ENCODE measurements around the gene BLOC1S6.

BLOC1S6 gene

DNA sequence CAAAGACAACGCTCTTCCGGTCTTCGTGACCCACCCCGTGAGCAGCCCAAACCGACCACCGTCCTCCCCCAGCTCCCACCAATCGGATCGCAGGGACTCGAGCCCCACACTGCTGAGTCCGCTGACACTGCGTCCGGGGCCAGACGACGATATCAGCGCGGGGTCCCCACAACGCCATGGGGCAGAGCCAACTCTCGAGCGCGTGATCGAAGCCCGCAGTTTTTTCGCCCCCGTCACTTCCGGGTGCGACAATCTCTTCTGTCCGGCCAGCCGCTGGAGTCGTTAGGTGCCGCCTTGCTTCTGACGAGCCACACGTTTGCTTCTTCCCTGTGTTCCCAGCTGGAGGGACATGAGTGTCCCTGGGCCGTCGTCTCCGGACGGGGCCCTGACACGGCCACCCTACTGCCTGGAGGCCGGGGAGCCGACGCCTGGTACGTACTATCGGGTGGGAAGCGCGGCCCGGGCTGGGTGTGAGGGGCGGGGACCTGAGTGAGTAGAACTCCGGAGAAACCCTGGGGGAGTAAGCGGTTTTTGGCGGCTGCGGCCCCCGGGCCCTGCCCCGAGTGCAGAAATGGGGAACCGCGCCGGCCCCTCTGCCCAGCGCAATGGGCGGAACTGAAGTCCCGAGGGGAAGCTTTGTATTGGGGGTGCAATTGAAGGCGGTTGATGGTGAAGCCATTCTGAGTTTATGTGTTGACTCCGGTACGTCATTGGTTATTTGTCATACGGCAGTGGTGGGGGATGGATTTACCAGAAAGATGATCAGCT, at the start of gene BLOC1S6:
Gene BLOC1S6, plus strand, starts transcription at position 285 of the 768 bp plus-strand sequence. Its CDS starts 65 bp downstream, at position 350.
- DNase-seq (ENCODE audit: insufficient read length, low spot score) (peak; percentile 63), FAIRE-seq (peak; percentile 96)

GRCh38 chr15:45539680-45540079, 47.5 kb upstream of the BLOC1S6 start:
- no peak for DNase-seq (ENCODE audit: insufficient read length, low spot score)

DNA sequence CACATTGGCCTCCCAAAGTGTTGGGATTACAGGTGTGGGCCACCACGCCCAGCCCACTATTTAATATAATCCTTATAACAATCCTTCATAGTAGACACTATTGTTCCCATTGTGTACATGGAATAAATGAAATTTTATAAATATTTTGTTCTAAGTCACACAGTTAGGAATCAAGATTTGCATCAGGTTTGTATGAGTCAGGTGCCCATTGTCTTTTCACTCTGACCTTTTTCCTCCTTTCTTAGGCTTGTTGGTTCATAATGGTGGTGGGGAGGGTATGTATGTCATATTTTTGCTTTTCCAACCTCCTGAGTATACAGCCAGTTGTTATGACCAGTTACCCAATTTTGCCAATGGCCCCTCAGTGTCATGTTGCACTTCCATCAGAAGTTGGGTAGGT, 46.6 kb upstream of the BLOC1S6 start:
- FAIRE-seq (no peak), DNase-seq (ENCODE audit: insufficient read length, low spot score) (no peak)

More at GRCh38 chr15:45539680-45540079, 47.5 kb upstream of the BLOC1S6 start:
- no peak for FAIRE-seq

GRCh38 chr15:45543051-45543450, 44.1 kb upstream of the BLOC1S6 start:
- no peak for FAIRE-seq
- no peak for DNase-seq (ENCODE audit: insufficient read length, low spot score)

DNA sequence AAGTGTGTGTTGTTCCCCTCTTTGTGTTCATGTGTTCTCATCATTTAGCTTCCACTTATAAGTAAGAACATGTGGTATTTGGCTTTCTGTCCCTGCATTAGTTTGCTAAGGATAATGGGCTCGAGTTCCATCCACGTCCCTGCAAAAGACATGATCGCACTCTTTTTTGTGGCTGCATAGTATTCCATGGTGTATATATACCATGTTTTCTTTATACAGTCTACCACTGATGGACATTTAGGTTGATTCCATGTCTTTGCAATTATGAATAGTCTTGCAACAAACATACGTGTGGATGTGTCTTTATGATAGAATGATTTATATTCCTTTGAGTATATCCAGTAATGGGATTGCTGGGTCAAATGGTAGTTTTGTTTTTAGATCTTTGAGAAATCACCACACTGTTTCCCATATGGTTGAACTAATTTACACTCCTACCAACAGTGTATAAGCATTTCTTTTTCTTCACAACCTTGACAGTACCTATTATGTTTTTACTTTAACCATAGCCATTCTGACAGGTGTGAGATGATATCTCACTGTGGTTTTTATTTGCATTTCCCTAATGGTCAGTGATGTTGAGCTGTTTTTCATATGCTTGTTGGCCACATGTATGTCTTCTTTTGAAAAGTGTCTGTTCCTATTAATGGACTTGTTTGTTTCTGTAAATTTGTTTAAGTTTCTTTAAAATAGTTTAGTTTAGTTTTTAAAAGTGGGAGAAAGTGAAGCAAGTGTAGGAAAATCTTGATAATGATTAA, 42.7 kb upstream of the BLOC1S6 start:
- DNase-seq (ENCODE audit: insufficient read length, low spot score) (no peak), FAIRE-seq (no peak)

- FAIRE-seq (no peak), DNase-seq (ENCODE audit: insufficient read length, low spot score) (no peak)
These were observed 40.4 kb upstream of the BLOC1S6 start for GRCh38 chr15:45546789-45547188.

- no peak for FAIRE-seq
- DNase-seq (ENCODE audit: insufficient read length, low spot score), result no peak
These were observed 38.2 kb upstream of the BLOC1S6 start for GRCh38 chr15:45548753-45549520.

- DNase-seq (ENCODE audit: insufficient read length, low spot score), result no peak
- FAIRE-seq, result no peak
These were observed 37.5 kb upstream of the BLOC1S6 start for GRCh38 chr15:45549541-45550220.

- no peak for DNase-seq (ENCODE audit: insufficient read length, low spot score)
- no peak for FAIRE-seq
These were observed 36.7 kb upstream of the BLOC1S6 start for GRCh38 chr15:45550436-45550835.

- FAIRE-seq, result no peak
- DNase-seq (ENCODE audit: insufficient read length, low spot score), result no peak
These were observed 35.5 kb upstream of the BLOC1S6 start for GRCh38 chr15:45551676-45552075.

GRCh38 chr15:45555934-45556608, 31.1 kb upstream of the BLOC1S6 start:
- FAIRE-seq, result peak; percentile 64
- no peak for DNase-seq (ENCODE audit: insufficient read length, low spot score)

DNA sequence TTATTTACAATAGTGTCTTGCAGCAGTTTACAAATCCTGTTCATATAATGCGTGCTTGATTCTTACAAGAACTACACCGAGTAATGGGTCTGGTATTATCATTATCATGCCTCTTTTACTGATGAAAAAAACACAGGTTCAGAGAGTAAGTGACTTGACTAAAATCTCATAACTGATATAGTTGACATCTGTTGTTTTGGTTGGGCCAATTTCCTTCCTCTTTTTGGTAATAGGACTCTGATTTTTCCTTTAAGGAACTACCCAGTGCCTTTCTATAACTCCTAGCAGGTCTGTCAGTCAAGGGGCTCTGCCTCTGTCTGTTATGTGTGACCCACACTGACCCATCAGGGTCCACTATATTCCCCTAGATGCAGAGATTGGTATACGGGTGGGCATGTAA, 14.6 kb upstream of the BLOC1S6 start:
- no peak for DNase-seq (ENCODE audit: insufficient read length, low spot score)
- FAIRE-seq, result no peak

- DNase-seq (ENCODE audit: insufficient read length, low spot score), result no peak
- FAIRE-seq, result no peak
These were observed 13.1 kb upstream of the BLOC1S6 start for GRCh38 chr15:45573961-45574629.

GRCh38 chr15:45581919-45582318, 5.3 kb upstream of the BLOC1S6 start:
- DNase-seq (ENCODE audit: insufficient read length, low spot score), result no peak
- FAIRE-seq, result no peak

GRCh38 chr15:45583731-45584639, 3.2 kb upstream of the BLOC1S6 start:
- DNase-seq (ENCODE audit: insufficient read length, low spot score) (no peak), FAIRE-seq (no peak)

GRCh38 chr15:45585069-45585791, 1.9 kb upstream of the BLOC1S6 start:
- DNase-seq (ENCODE audit: insufficient read length, low spot score) (no peak), FAIRE-seq (no peak)

GRCh38 chr15:45586125-45586524, 1.1 kb upstream of the BLOC1S6 start:
- DNase-seq (ENCODE audit: insufficient read length, low spot score) (no peak), FAIRE-seq (no peak)

DNA sequence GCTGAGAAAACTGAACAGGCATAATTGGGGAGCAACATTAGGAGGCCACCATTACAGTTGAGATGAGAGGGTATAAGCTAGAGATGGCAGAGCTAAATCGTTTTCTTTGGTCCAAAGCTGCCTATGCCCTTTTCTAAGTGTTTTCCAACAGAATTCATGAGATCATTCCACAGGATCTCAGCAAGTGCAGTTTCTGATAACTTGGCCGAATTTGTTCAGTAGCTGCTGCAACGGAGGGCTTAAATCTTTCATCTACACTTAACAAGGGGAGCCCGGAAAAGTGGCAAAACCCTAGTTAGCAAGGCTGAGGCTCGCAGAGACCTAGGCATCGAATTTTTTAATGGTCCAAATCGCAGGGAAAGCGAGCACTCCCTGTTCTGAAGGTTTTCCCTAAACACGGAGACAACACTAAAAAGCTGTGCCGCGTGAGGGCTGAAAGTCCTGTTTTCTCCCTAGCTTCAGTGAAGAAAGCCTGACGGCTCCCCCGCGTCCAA, 531 bp upstream of the BLOC1S6 start:
- FAIRE-seq, result peak; percentile 21
- no peak for DNase-seq (ENCODE audit: insufficient read length, low spot score)
